Ovary (tissue), 3 donors: Measurements from ENCODE around the gene SH2D1A.

Source experiments
- CTCF ChIP-seq, 3 donors: fragments of 450-650 bp in 2 of 3; fragments of 200-600 bp in 1 of 3; IDR thresholded peaks; one replicate each; pipeline versions ENCODE4 v1.5.1 to v1.8.0; 2016 to 2022; ENCODE audit warnings: antibody characterized with exemption in 3 of 3, mild to moderate bottlenecking in 1 of 3
- EP300 ChIP-seq: sonication (generic); formaldehyde crosslinking; IDR thresholded peaks from one replicate; pipeline ENCODE4 v1.6.1; 2017; ENCODE audit warnings: antibody characterized with exemption
- POLR2A ChIP-seq: fragments of 450-650 bp; IDR thresholded peaks from one replicate; pipeline ENCODE4 v1.6.1; 2017; ENCODE audit warnings: antibody characterized with exemption, mild to moderate bottlenecking, moderate library complexity
- donor health status: DM: no; HTN: no; CAD: no.

GRCh38 chrX:124358800-124359383 lies 12.5 kb downstream of the SH2D1A start:
- no peak for TF ChIP-seq POLR2A
- no peak for TF ChIP-seq CTCF (IDR thresholded peaks at IDR 0.05)
- no peak for TF ChIP-seq EP300
